HUDEP-2 (cell line): ENCODE data around the gene ZC3H8.
"Not testable (repeated sequence)": the region's sequence is repeated elsewhere in the genome, so short reads cannot be mapped to it uniquely, and the experiment has no call there.

Source experiments
- DNase-seq, 76 experiments: peaks; one replicate each; lab custom pipeline; 2025; ENCODE audit not compliant: unreplicated experiment in 76 of 76; lab: John Stamatoyannopoulos, UW

ZC3H8 gene

DNA sequence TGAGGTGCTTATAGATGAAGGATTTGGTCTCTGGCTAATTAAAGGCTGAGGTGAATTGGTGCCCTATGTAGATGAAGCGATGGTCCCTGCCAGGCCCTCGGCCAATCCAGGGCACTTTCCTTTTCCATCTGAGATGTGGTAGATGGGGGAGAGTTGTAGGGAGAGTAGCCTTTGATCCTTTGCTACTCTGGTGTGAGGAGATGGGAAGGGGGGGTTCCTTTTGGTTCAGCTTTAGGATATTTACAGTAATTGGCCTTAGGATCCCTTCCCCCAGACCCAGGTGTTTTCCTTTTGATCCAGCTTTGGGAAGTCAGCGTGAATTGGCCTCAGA lies 5.4 kb upstream of the ZC3H8 start:
- DNase-seq = no peak

GRCh38 chr2:112259509-112260294 lies 4.9 kb upstream of the ZC3H8 start:
- DNase-seq = peak in 74 of 76 experiments; percentile 2 to 81 (median 62)

GRCh38 chr2:112257575-112257974 lies 2.7 kb upstream of the ZC3H8 start:
- peak in 1 of 76 experiments; percentile 4 for DNase-seq

- DNase-seq = peak in 18 of 76 experiments; percentile 3 to 41 (median 20)
These were observed 1.8 kb upstream of the ZC3H8 start for GRCh38 chr2:112256654-112257053.

- DNase-seq = no peak
These were observed 1.0 kb upstream of the ZC3H8 start for GRCh38 chr2:112255875-112256274.

DNA sequence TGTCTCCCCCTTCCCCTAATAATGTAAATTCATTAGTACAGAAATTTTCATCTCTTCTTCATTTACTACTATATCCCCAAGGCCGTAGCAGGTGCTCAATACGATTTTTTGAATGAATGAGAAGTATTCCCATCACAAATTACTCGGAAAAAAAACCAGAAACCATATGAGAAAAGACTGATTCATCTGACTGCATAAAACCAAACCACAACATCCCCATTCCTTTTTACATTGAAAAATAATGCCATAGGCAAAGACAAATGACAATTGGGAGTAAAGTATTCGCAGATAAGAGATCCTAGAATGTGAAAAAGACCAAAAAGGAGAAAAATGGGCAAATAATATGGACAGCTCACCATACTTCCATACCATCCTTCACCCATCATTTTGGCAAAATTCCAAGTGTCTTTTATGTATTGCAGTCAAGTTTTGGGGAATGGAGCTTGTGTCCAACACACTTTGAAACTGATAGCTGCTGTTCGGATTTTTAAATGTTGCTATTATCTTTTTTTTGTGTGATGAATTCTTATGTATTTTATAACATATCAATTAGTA lies 1.5 kb downstream of the ZC3H8 start:
- DNase-seq = peak in 2 of 76 experiments; percentile 2 to 14

- no peak for DNase-seq
These were observed 3.6 kb downstream of the ZC3H8 start for GRCh38 chr2:112251271-112251670.

DNA sequence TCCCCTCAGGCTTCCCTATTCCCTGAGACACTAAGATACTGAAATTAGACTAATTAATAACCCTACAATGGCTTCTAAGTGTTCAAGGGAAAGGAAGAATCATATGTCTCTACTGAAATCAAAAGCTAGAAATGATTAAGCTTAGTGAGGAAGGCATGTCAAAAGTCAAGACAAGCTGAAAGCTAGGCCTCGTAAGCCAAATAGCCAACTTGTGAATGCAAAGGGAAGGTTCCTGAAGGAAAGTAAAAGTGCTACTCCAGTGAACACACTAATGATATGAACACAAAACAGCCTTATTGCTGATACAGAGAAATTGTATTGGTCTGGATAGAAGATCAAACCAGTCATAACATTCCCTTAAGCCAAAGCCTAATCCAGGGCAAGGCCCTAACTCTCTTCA lies 10.0 kb downstream of the ZC3H8 start:
- no peak for DNase-seq

DNA sequence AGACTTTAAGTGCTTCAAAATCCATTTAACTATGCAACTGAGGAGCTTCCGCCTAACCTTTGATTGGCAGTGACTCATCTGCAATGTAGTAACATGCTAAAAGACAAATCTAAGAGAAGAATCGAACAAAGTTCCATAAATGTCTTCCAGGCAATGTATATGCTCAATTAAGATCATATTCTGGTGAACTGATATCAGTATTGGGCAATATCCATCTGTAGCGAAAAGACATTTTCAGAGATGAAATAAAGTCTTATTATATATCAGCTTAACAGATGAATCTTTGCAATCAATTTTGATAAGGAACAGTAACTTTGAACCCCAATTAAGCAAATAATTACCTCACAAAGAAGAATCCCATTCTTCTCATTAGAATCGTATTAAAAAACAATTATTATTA lies 11.6 kb downstream of the ZC3H8 start:
- DNase-seq = no peak

GRCh38 chr2:112242384-112242783 lies 12.5 kb downstream of the ZC3H8 start:
- DNase-seq = no peak

- peak in 10 of 76 experiments; percentile 10 to 41 (median 27) for DNase-seq
These were observed 15.0 kb downstream of the ZC3H8 start for GRCh38 chr2:112239862-112240261.

GRCh38 chr2:112230371-112230770 lies 24.5 kb downstream of the ZC3H8 start:
- DNase-seq = no peak

- peak in 73 of 76 experiments; percentile 35 to 96 (median 78) for DNase-seq
These were observed 25.5 kb downstream of the ZC3H8 start for GRCh38 chr2:112229348-112229747.

GRCh38 chr2:112220831-112221230 lies 34.0 kb downstream of the ZC3H8 start:
- no peak for DNase-seq

DNA sequence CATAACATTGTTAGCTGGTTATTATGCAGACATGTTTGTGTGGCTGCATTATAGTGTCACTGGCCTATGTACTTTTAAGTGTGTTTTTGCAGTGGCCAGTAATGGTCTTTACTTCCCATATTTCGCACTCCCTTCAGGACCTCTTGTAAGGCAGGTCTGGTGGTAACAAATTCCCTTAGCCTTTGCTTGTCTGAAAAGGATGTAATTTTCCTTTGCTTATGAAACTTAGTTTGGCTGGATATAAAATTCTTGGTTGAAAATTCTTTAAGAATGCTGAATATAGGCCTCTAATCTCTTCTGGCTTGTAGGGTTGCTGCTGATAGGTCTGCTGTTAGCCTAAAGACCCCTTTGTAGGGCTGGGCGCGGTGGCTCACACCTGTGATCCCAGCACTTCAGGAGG lies 34.7 kb downstream of the ZC3H8 start:
- no peak for DNase-seq

DNA sequence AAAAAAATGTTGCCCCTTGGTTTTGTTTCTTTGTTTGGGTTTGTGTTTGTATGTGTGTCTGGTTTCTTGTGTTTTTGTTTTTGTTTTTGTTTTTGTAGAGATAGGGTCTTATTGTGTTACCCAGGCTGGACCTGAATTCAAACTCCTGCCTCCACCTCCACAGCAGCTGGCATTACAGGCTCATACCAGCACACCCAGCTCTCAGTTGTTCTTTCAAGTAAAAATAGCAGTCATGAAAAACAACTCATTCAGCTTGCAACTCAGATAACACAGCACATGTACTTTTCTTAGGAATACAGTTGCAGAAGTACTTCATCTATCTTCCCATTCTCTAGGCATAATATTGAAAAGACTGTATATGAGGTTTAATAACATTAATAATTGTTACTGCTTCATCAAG lies 37.0 kb downstream of the ZC3H8 start:
- DNase-seq = no peak

GRCh38 chr2:112216167-112216566 lies 38.7 kb downstream of the ZC3H8 start:
- DNase-seq = peak in 23 of 76 experiments; percentile 2 to 45 (median 18)

- DNase-seq = not testable (repeated sequence)
These were observed 46.9 kb downstream of the ZC3H8 start for GRCh38 chr2:112207905-112208304.

- DNase-seq = no peak
These were observed 50.4 kb downstream of the ZC3H8 start for GRCh38 chr2:112204411-112204810.

GRCh38 chr2:112201696-112202430 lies 53.0 kb downstream of the ZC3H8 start:
- DNase-seq = no peak

- no peak for DNase-seq
These were observed 55.7 kb downstream of the ZC3H8 start for GRCh38 chr2:112199188-112199587.

- no peak for DNase-seq
These were observed 56.1 kb downstream of the ZC3H8 start for GRCh38 chr2:112198780-112199179.
